Measurements from ENCODE around the gene MED15.
"Not testable (repeated sequence)": the region's sequence is repeated elsewhere in the genome, so short reads cannot be mapped to it uniquely, and the experiment has no call there.

DNA sequence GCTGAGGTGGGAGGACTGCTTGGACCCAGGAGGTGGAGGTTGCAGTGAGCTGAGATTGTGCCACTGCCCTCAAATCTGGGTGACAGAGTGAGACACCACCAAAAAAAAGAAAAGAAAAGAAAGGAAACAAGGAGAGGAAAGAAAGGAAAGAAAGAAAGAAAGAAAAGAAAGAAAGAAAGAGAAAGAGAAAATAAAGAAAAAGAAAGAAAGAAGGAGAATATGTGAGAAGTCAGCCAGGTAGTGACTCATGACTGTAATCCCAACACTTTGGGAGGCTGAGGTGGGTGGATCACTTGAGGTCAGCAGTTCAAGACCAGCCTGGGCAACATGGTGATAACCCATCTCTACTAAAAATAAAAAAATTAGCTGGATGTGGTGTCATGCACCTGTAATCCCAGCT, 86.6 kb downstream of the MED15 start:
- TF ChIP-seq, protein P1, sequence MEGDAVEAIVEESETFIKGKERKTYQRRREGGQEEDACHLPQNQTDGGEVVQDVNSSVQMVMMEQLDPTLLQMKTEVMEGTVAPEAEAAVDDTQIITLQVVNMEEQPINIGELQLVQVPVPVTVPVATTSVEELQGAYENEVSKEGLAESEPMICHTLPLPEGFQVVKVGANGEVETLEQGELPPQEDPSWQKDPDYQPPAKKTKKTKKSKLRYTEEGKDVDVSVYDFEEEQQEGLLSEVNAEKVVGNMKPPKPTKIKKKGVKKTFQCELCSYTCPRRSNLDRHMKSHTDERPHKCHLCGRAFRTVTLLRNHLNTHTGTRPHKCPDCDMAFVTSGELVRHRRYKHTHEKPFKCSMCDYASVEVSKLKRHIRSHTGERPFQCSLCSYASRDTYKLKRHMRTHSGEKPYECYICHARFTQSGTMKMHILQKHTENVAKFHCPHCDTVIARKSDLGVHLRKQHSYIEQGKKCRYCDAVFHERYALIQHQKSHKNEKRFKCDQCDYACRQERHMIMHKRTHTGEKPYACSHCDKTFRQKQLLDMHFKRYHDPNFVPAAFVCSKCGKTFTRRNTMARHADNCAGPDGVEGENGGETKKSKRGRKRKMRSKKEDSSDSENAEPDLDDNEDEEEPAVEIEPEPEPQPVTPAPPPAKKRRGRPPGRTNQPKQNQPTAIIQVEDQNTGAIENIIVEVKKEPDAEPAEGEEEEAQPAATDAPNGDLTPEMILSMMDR (IDR thresholded peaks at IDR 0.05 in 4 of 5, conservative IDR thresholded peaks at IDR 0.05 in 1 of 5), result not testable (repeated sequence)
- not testable (repeated sequence) for TF ChIP-seq POLR2A (IDR thresholded peaks at IDR 0.05)

Data from gastrocnemius medialis (tissue), 4 donors.